Astrocyte of the spinal cord (primary cell): ENCODE data around the gene SMIM7.

Experiments used
- DNase-seq: peaks from one replicate; pipeline ENCODE4 v3.0.0; 2011; ENCODE audit warnings: low read depth, low spot score
- H3K4me3 ChIP-seq: 2 replicates; pipeline ENCODE4 v1.5.1; 2011; ENCODE audit warnings: low read depth, mild to moderate bottlenecking, low read length, moderate library complexity
- CTCF ChIP-seq: IDR thresholded peaks from 2 replicates; pipeline ENCODE4 v1.5.1; 2012; ENCODE audit warnings: low read depth, mild to moderate bottlenecking, low read length, inconsistent platforms
- in situ Hi-C: cut with HindIII; loops from 2 replicates; pipeline ENCODE4 v1.10.0; 2017; ENCODE audit warnings: low sequenced_read_pairs

Gene SMIM7

GRCh38 chr19:16609511-16610200 lies 50.3 kb downstream of the SMIM7 start:
- no peak for DNase-seq
- no peak for TF ChIP-seq CTCF
- H3K4me3 ChIP-seq, result no peak overlapping the region
- in situ Hi-C loops, result no loop called here

DNA sequence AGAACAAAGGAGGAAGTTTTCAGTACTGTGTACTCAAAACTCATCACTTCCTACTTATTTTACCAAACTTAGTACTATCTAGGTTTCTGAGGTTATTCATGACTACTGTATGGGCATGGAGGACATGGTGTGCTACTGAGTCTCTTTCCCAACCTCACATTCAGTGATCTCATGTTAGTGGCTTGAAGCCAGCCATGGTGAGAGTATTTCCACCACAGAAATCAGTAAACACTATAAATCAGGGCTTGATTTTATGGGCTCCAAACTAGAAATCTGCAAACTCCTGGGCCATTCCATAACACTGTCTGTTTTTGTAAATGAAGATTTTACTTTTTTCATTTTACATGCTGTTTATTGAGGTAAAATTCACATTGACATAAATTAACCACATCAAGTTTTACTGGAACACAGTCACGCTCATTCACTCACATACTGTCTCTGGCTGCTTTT lies 51.6 kb downstream of the SMIM7 start:
- in situ Hi-C loops, result no loop called here
- H3K4me3 ChIP-seq, result no peak overlapping the region
- no peak for TF ChIP-seq CTCF
- peak; percentile 80 for DNase-seq

GRCh38 chr19:16607819-16608218 lies 52.1 kb downstream of the SMIM7 start:
- no peak for TF ChIP-seq CTCF
- no peak for DNase-seq
- no peak overlapping the region for H3K4me3 ChIP-seq
- in situ Hi-C loops, result no loop called here

DNA sequence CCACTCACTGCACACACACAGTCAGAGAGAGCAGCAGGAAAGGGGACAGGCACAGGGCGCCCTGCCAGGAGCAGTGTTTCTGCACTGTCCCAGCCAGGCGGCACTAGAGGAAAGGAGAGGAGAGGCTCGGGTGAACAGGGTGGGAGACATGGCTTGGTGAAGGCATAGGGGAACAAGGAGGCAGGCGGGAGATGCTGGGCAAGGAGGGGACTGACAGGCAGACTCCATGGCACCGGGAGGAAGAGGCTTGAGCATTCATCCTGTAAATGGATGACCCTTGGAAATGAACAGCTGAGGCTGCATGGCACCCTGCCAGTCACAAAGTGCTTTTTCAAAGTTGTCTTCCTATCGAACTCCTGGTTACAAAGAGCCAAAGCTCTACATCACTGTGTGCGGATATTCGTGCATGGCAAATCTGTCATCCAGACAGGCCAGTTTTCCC lies 54.4 kb downstream of the SMIM7 start:
- no peak for TF ChIP-seq CTCF
- in situ Hi-C loops, result no loop called here
- H3K4me3 ChIP-seq, result no peak overlapping the region
- no peak for DNase-seq

- no peak overlapping the region for H3K4me3 ChIP-seq
- DNase-seq, result no peak
- no peak for TF ChIP-seq CTCF
- in situ Hi-C loops, result no loop called here
These were observed 54.8 kb downstream of the SMIM7 start for GRCh38 chr19:16605115-16605514.

GRCh38 chr19:16604615-16605014 lies 55.3 kb downstream of the SMIM7 start:
- no peak for TF ChIP-seq CTCF
- no peak for DNase-seq
- in situ Hi-C loops, result no loop called here
- no peak overlapping the region for H3K4me3 ChIP-seq
